ENCODE measurements around the gene GFRA1.

The GFRA1 gene

GRCh38 chr10:116157485-116157884, 115.5 kb downstream of the GFRA1 start:
- no peak for DNase-seq

- DNase-seq: no peak
These were observed 116.2 kb downstream of the GFRA1 start for GRCh38 chr10:116156819-116157218.

GRCh38 chr10:116155191-116155590, 117.8 kb downstream of the GFRA1 start:
- DNase-seq: no peak

- DNase-seq: no peak
These were observed 118.4 kb downstream of the GFRA1 start for GRCh38 chr10:116154651-116155050.

GRCh38 chr10:116151076-116151475, 121.9 kb downstream of the GFRA1 start:
- no peak for DNase-seq

- no peak for DNase-seq
These were observed 122.4 kb downstream of the GFRA1 start for GRCh38 chr10:116150606-116151005.

GRCh38 chr10:116147147-116147905, 125.7 kb downstream of the GFRA1 start:
- no peak for DNase-seq

GRCh38 chr10:116146372-116147140, 126.5 kb downstream of the GFRA1 start:
- DNase-seq: no peak

- DNase-seq: no peak
These were observed 129.3 kb downstream of the GFRA1 start for GRCh38 chr10:116143673-116144222.

GRCh38 chr10:116141855-116142254, 131.2 kb downstream of the GFRA1 start:
- DNase-seq: no peak

GRCh38 chr10:116141246-116141645, 131.8 kb downstream of the GFRA1 start:
- DNase-seq: no peak

GRCh38 chr10:116139886-116140285, 133.1 kb downstream of the GFRA1 start:
- DNase-seq: no peak

- DNase-seq: no peak
These were observed 134.1 kb downstream of the GFRA1 start for GRCh38 chr10:116138897-116139296.

GRCh38 chr10:116136261-116136660, 136.7 kb downstream of the GFRA1 start:
- no peak for DNase-seq

GRCh38 chr10:116134322-116134721, 138.7 kb downstream of the GFRA1 start:
- no peak for DNase-seq

GRCh38 chr10:116133634-116134033, 139.4 kb downstream of the GFRA1 start:
- DNase-seq: no peak

- DNase-seq: no peak
These were observed 140.1 kb downstream of the GFRA1 start for GRCh38 chr10:116132780-116133399.

- DNase-seq: no peak
These were observed 143.0 kb downstream of the GFRA1 start for GRCh38 chr10:116130006-116130405.

GRCh38 chr10:116126954-116127695, 145.9 kb downstream of the GFRA1 start:
- DNase-seq: no peak

- DNase-seq: no peak
These were observed 146.8 kb downstream of the GFRA1 start for GRCh38 chr10:116126239-116126638.

- no peak for DNase-seq
These were observed 147.8 kb downstream of the GFRA1 start for GRCh38 chr10:116125180-116125579.

GRCh38 chr10:116124777-116125176, 148.2 kb downstream of the GFRA1 start:
- no peak for DNase-seq

GRCh38 chr10:116122664-116123063, 150.3 kb downstream of the GFRA1 start:
- no peak for DNase-seq

Measured in activated gamma-delta T cell (primary cell).